ENCODE measurements around the gene OLFM2.

The OLFM2 gene

GRCh38 chr19:9912551-9913236 lies 23.6 kb downstream of the OLFM2 start:
- DNase-seq (ENCODE audit: low spot score) = no peak
- TF ChIP-seq CTCF (IDR thresholded peaks at IDR 0.05; ENCODE audit: borderline replicate concordance, control extremely low read depth, extremely low read depth, insufficient read depth, missing control alignments) = no peak
- in situ Hi-C loops (cut with MboI; ENCODE audit: low sequenced_read_pairs, unreplicated experiment) = no loop called here

GRCh38 chr19:9911524-9912185 lies 24.7 kb downstream of the OLFM2 start:
- no peak for TF ChIP-seq CTCF (IDR thresholded peaks at IDR 0.05; ENCODE audit: borderline replicate concordance, control extremely low read depth, extremely low read depth, insufficient read depth, missing control alignments)
- in situ Hi-C loops (cut with MboI; ENCODE audit: low sequenced_read_pairs, unreplicated experiment) = no loop called here
- no peak for DNase-seq (ENCODE audit: low spot score)

- no peak for DNase-seq (ENCODE audit: low spot score)
- in situ Hi-C loops (cut with MboI; ENCODE audit: low sequenced_read_pairs, unreplicated experiment) = no loop called here
- TF ChIP-seq CTCF (IDR thresholded peaks at IDR 0.05; ENCODE audit: borderline replicate concordance, control extremely low read depth, extremely low read depth, insufficient read depth, missing control alignments) = no peak
Measured at GRCh38 chr19:9910625-9911024, 25.7 kb downstream of the OLFM2 start.

- in situ Hi-C loops (cut with MboI; ENCODE audit: low sequenced_read_pairs, unreplicated experiment) = no loop called here
- no peak for TF ChIP-seq CTCF (IDR thresholded peaks at IDR 0.05; ENCODE audit: borderline replicate concordance, control extremely low read depth, extremely low read depth, insufficient read depth, missing control alignments)
- no peak for DNase-seq (ENCODE audit: low spot score)
Measured at GRCh38 chr19:9909251-9909650, 27.1 kb downstream of the OLFM2 start.

- in situ Hi-C loops (cut with MboI; ENCODE audit: low sequenced_read_pairs, unreplicated experiment) = no loop called here
- no peak for DNase-seq (ENCODE audit: low spot score)
- no peak for TF ChIP-seq CTCF (IDR thresholded peaks at IDR 0.05; ENCODE audit: borderline replicate concordance, control extremely low read depth, extremely low read depth, insufficient read depth, missing control alignments)
Measured at GRCh38 chr19:9906475-9907087, 29.7 kb downstream of the OLFM2 start.

GRCh38 chr19:9903336-9903735 lies 33.0 kb downstream of the OLFM2 start:
- in situ Hi-C loops (cut with MboI; ENCODE audit: low sequenced_read_pairs, unreplicated experiment) = no loop called here
- DNase-seq (ENCODE audit: low spot score) = no peak

More at GRCh38 chr19:9903336-9903735, 33.0 kb downstream of the OLFM2 start:
- no peak for TF ChIP-seq CTCF (IDR thresholded peaks at IDR 0.05; ENCODE audit: borderline replicate concordance, control extremely low read depth, extremely low read depth, insufficient read depth, missing control alignments)
